ENCODE results near the gene PDZD7.

- TF ChIP-seq CTCF (conservative IDR thresholded peaks at IDR 0.05; ENCODE audit: low read depth, low read length), result no peak
- no peak for TF ChIP-seq EZH2 (IDR thresholded peaks at IDR 0.05; ENCODE audit: borderline replicate concordance, low read depth, low read length, poor library complexity, severe bottlenecking)
Observed at GRCh38 chr10:101047268-101047667, 16.3 kb upstream of the PDZD7 start.

Data from A673 (cell line).